HCT116 (cell line): ENCODE measurements around the gene SIN3B. TPM values are rescaled to one million over a fixed set of nuclear protein-coding genes. Genes with fewer than 3 reads are reported as not detected.

ENCODE experiments used
- ATAC-seq: fragments of 200-7000 bp; cut with Tn5 transposase; 2 replicates; pipeline ENCODE4 v1.9.1; 2020; ENCODE audit warnings: mild to moderate bottlenecking, moderate library complexity
- BruUV-seq: library from RNA; stranded (reverse); fragments of 400-500 nt; replicated peaks from 2 replicates; lab custom pipeline; 2021; lab: Mats Ljungman, UMichigan
- CTCF ChIA-PET: fragments of 300-600 bp; sonication (Branson Sonifier 250); formaldehyde crosslinking; loops from one replicate; lab custom pipeline; 2021; ENCODE audit warnings: antibody characterized with exemption; lab: Charles Lee
- POLR2A ChIA-PET: fragments of 300-600, 350-600 bp; sonication (Branson Sonifier 250); formaldehyde crosslinking; loops from one replicate; lab custom pipeline; 2021; ENCODE audit warnings: antibody characterized with exemption; lab: Charles Lee
- RAD21 ChIA-PET, 2 experiments: fragments of 300-600 bp; sonication (Branson Sonifier 250); formaldehyde crosslinking; loops; one replicate each; lab custom pipeline; 2023; ENCODE audit warnings: low total read pairs in 2 of 2; ENCODE audit not compliant: uncharacterized antibody in 2 of 2, unreplicated experiment in 2 of 2, low non-redundant PET in 1 of 2; lab: Charles Lee
- DNase-seq: peaks from one replicate; pipeline ENCODE4 v3.0.0-alpha.2; 2010; ENCODE audit warnings: low read depth, low spot score
- H2AFZ ChIP-seq: fragments of 200-600 bp; shearing (Covaris generic), sonication (generic); 2 replicates; pipeline ENCODE4 v1.6.1; 2017; ENCODE audit warnings: low read depth, mixed run types, mixed read lengths, antibody characterized with exemption, low read length; ENCODE audit not compliant: poor library complexity, severe bottlenecking
- H3K27ac ChIP-seq: 2 replicates; pipeline ENCODE4 v1.5.1; 2012; ENCODE audit warnings: low read depth, low read length
- H3K27me3 ChIP-seq: fragments of 200-600 bp; sonication (generic); 2 replicates; pipeline ENCODE4 v1.6.1; 2016; ENCODE audit warnings: mixed run types, low read length, mixed read lengths; ENCODE audit not compliant: insufficient read depth
- H3K36me3 ChIP-seq, 2 experiments: fragments of 200-500 bp in 1 of 2; fragments of 200-600 bp in 1 of 2; sonication (Bioruptor generic) in 1 of 2; sonication (generic) in 1 of 2; 2 replicates each; pipeline versions ENCODE4 v1.5.1 to v1.6.1; 2014 to 2016; ENCODE audit warnings: low read length in 2 of 2, inconsistent platforms in 1 of 2, mixed read lengths in 1 of 2, mixed run types in 1 of 2; ENCODE audit not compliant: insufficient read depth in 2 of 2, control insufficient read depth in 1 of 2
- H3K4me1 ChIP-seq, 2 experiments: fragments of 200-600 bp in 1 of 2; sonication (generic) in 1 of 2; 2 replicates each; pipeline versions ENCODE4 v1.5.1 to v1.6.1; 2012 to 2017; ENCODE audit warnings: low read length in 2 of 2, inconsistent platforms in 1 of 2, mild to moderate bottlenecking in 1 of 2, mixed read lengths in 1 of 2, mixed run types in 1 of 2, moderate library complexity in 1 of 2; ENCODE audit not compliant: insufficient read depth in 2 of 2, control insufficient read depth in 1 of 2
- H3K4me2 ChIP-seq: fragments of 200-600 bp; sonication (generic); 2 replicates; pipeline ENCODE4 v1.6.1; 2017; ENCODE audit warnings: mixed run types, low read length, mixed read lengths
- H3K4me3 ChIP-seq, 2 experiments: fragments of 200-600 bp in 1 of 2; sonication (generic) in 1 of 2; replicated peaks in 1 of 2; 2 replicates each; pipeline ENCODE4 v1.5.1; 2011 to 2016; ENCODE audit warnings: low read length in 2 of 2, control low read depth in 1 of 2, low read depth in 1 of 2, mild to moderate bottlenecking in 1 of 2, mixed read lengths in 1 of 2, mixed run types in 1 of 2
- H3K79me2 ChIP-seq: fragments of 200-600 bp; sonication (generic); 2 replicates; pipeline ENCODE4 v1.6.1; 2017; ENCODE audit warnings: mild to moderate bottlenecking, mixed run types, low read length, moderate library complexity, mixed read lengths; ENCODE audit not compliant: insufficient read depth
- H3K9ac ChIP-seq: fragments of 200-600 bp; sonication (generic); 2 replicates; pipeline ENCODE4 v1.6.1; 2016; ENCODE audit warnings: low read length, mixed read lengths
- H3K9me2 ChIP-seq: fragments of 200-600 bp; sonication (generic), shearing (Covaris generic); 2 replicates; pipeline ENCODE4 v1.6.1; 2017; ENCODE audit warnings: mixed run types, mild to moderate bottlenecking, moderate library complexity; ENCODE audit not compliant: insufficient read depth
- H3K9me3 ChIP-seq, 2 experiments: fragments of 200-500 bp in 1 of 2; fragments of 200-600 bp in 1 of 2; sonication (Bioruptor generic) in 1 of 2; sonication (generic) in 1 of 2; 2 replicates each; pipeline ENCODE4 v1.6.1; 2014 to 2017; ENCODE audit warnings: low read length in 2 of 2, mixed read lengths in 2 of 2, inconsistent platforms in 1 of 2, low read depth in 1 of 2, mild to moderate bottlenecking in 1 of 2, mixed run types in 1 of 2, moderate library complexity in 1 of 2; ENCODE audit not compliant: control insufficient read depth in 1 of 2, insufficient read depth in 1 of 2
- H4K20me1 ChIP-seq: fragments of 200-600 bp; sonication (generic), shearing (Covaris generic); 2 replicates; pipeline ENCODE4 v1.6.1; 2017; ENCODE audit warnings: mixed run types, mild to moderate bottlenecking, moderate library complexity; ENCODE audit not compliant: insufficient read depth
- ATF3 ChIP-seq: IDR thresholded peaks from 2 replicates; pipeline ENCODE4 v1.6.1; 2012
- CBX3 ChIP-seq: IDR thresholded peaks from 2 replicates; pipeline ENCODE4 v1.6.1; 2012; ENCODE audit warnings: low read depth
- CEBPB ChIP-seq: IDR thresholded peaks from 2 replicates; pipeline ENCODE4 v1.6.1; 2012; ENCODE audit warnings: low read depth
- CTCF ChIP-seq, 3 experiments: fragments of 200-600 bp in 1 of 3; sonication (generic) in 1 of 3; IDR thresholded peaks in 2 of 3; conservative IDR thresholded peaks in 1 of 3; 2 replicates each; pipeline ENCODE4 v1.5.1; 2012 to 2017; ENCODE audit warnings: low read depth in 2 of 3, low read length in 2 of 3, antibody characterized with exemption in 1 of 3, borderline replicate concordance in 1 of 3, control low read depth in 1 of 3, mild to moderate bottlenecking in 1 of 3, mixed read lengths in 1 of 3, mixed run types in 1 of 3, moderate library complexity in 1 of 3; ENCODE audit not compliant: insufficient read depth in 1 of 3
- EGR1 ChIP-seq: IDR thresholded peaks from 2 replicates; pipeline ENCODE4 v1.6.1; 2012; ENCODE audit warnings: low read depth
- EZH2 ChIP-seq: fragments of 200-600 bp; sonication (generic); IDR thresholded peaks from 2 replicates; pipeline ENCODE4 v1.6.1; 2017; ENCODE audit warnings: antibody characterized with exemption, mixed run types
- EZH2phosphoT487 ChIP-seq: fragments of 200-600 bp; IDR thresholded peaks from 2 replicates; pipeline ENCODE4 v1.6.1; 2018; ENCODE audit warnings: antibody characterized with exemption, borderline replicate concordance
- FOSL1 ChIP-seq: IDR thresholded peaks from 2 replicates; pipeline ENCODE4 v1.6.1; 2012; ENCODE audit warnings: low read depth
- POLR2A ChIP-seq: IDR thresholded peaks from 2 replicates; pipeline ENCODE4 v1.7.0; 2011; ENCODE audit warnings: borderline replicate concordance; ENCODE audit not compliant: insufficient read depth, insufficient read length; ENCODE audit errors: extremely low read depth
- RAD21 ChIP-seq: IDR thresholded peaks from 2 replicates; pipeline ENCODE4 v1.6.1; 2012; ENCODE audit warnings: low read depth, mild to moderate bottlenecking
- REST ChIP-seq: IDR thresholded peaks from 2 replicates; pipeline ENCODE4 v1.6.1; 2012; ENCODE audit warnings: low read depth
- SIN3A ChIP-seq: IDR thresholded peaks from 2 replicates; pipeline ENCODE4 v1.6.1; 2012; ENCODE audit warnings: low read depth
- SP1 ChIP-seq: IDR thresholded peaks from 2 replicates; pipeline ENCODE4 v1.6.1; 2012; ENCODE audit warnings: low read depth
- SRF ChIP-seq: IDR thresholded peaks from 2 replicates; pipeline ENCODE4 v1.6.1; 2012; ENCODE audit warnings: low read depth
- TCF7L2 ChIP-seq: IDR thresholded peaks from 2 replicates; pipeline ENCODE4 v1.7.0; 2011; ENCODE audit warnings: borderline replicate concordance, inconsistent platforms; ENCODE audit not compliant: insufficient read depth, insufficient read length; ENCODE audit errors: extremely low read depth
- YY1 ChIP-seq: IDR thresholded peaks from 2 replicates; pipeline ENCODE4 v1.6.1; 2011; ENCODE audit warnings: low read length, low read depth, moderate library complexity, mild to moderate bottlenecking; ENCODE audit not compliant: insufficient replicate concordance; ENCODE audit errors: extremely low read depth
- ZBTB33 ChIP-seq: IDR thresholded peaks from 2 replicates; pipeline ENCODE4 v1.6.1; 2011; ENCODE audit warnings: mild to moderate bottlenecking, low read length, moderate library complexity; ENCODE audit not compliant: insufficient replicate concordance; ENCODE audit errors: extremely low read depth
- ZFX ChIP-seq: fragments of 450-650 bp; IDR thresholded peaks from 2 replicates; pipeline ENCODE4 v1.6.1; 2017
- ZNF274 ChIP-seq: fragments of 200-500 bp; sonication (Bioruptor generic); IDR thresholded peaks from 2 replicates; pipeline ENCODE4 v1.6.1; 2014; ENCODE audit warnings: mild to moderate bottlenecking, low read depth, low read length, inconsistent platforms
- intact Hi-C: fragments of 100-400 bp; cut with micrococcal nuclease; formaldehyde crosslinking; loops from 2 replicates; pipeline ENCODE4 v1.10.0; 2022
- total RNA-seq: library from RNA; stranded (reverse); gene quantifications from one replicate; pipeline ENCODE4 v1.2.1, GENCODE V29; 2021; ENCODE audit not compliant: unreplicated experiment

Gene SIN3B
- total RNA-seq, 1 experiment from 2014 or later, result 59.9 TPM

- no TSS peak for BruUV-seq
- POLR2A ChIA-PET, result no interaction called here
- Histone ChIP-seq H3K9me2 (no peaks in the 10 kb centered on the region), H4K20me1 (no peaks in the 10 kb centered on the region), H3K9ac (no peak overlapping the region), H3K79me2 (peaks cover 19% of the 10 kb centered on the region), H3K36me3 (peaks cover 3 to 30% of the 10 kb centered on the region in 2 experiments), H2AFZ (no peak overlapping the region), H3K4me2 (no peak overlapping the region), H3K27me3 (no peaks in the 10 kb centered on the region), H3K4me1 (no peaks in the 10 kb centered on the region)
- no peak for ATAC-seq
- intact Hi-C loops, result no loop called here
- TF ChIP-seq SIN3A, result no peak
- no peak for TF ChIP-seq ZNF274
- TF ChIP-seq YY1, result no peak
- TF ChIP-seq ATF3, result no peak
- no peak for TF ChIP-seq ZBTB33
- TF ChIP-seq SRF, result no peak
- TF ChIP-seq EZH2, result no peak
- no peak for TF ChIP-seq EGR1
- TF ChIP-seq EZH2phosphoT487, result no peak
- no peak for TF ChIP-seq SP1
- TF ChIP-seq RAD21, result no peak
- TF ChIP-seq CBX3, result no peak
- TF ChIP-seq POLR2A, result no peak
- no peak for TF ChIP-seq REST
- TF ChIP-seq TCF7L2, result no peak
- TF ChIP-seq ZFX, result no peak
- TF ChIP-seq CTCF (IDR thresholded peaks at IDR 0.05 in 2 of 3, conservative IDR thresholded peaks at IDR 0.05 in 1 of 3; ENCODE audit: borderline replicate concordance in 1 of 3, insufficient read depth in 1 of 3, low read depth in 2 of 3, low read length in 2 of 3), result no peak
- no peak for TF ChIP-seq FOSL1
- TF ChIP-seq CEBPB, result no peak
- TF ChIP-seq, all 23 proteins: peak for 0
- DNase-seq, result no peak
- ChIA-PET RAD21 (no interaction called here), CTCF (no interaction called here)
- peaks cover 2 to 8% of the 10 kb centered on the region in 2 experiments; a peak in 2 of 4 replicates for H3K9me3 ChIP-seq
- no peak overlapping the region for H3K4me3 ChIP-seq
- no peak overlapping the region for H3K27ac ChIP-seq
These were observed 47.7 kb downstream of the SIN3B start for GRCh38 chr19:16876904-16877361.
